SK-N-SH (cell line): ENCODE measurements around the gene ARHGEF7.

Experiments
- CTCF ChIP-seq: fragments of 200-600 bp; sonication (generic); IDR thresholded peaks from 2 replicates; pipeline ENCODE4 v1.6.1; 2017; ENCODE audit warnings: antibody characterized with exemption, mild to moderate bottlenecking, moderate library complexity
- ELF1 ChIP-seq: IDR thresholded peaks from 2 replicates; pipeline ENCODE4 v1.4.0; 2012
- SIN3A ChIP-seq: IDR thresholded peaks from 2 replicates; pipeline ENCODE4 v1.6.1; 2012; ENCODE audit warnings: low read depth, mild to moderate bottlenecking, low read length, moderate library complexity, borderline replicate concordance
- TAF1 ChIP-seq: IDR thresholded peaks from 2 replicates; pipeline ENCODE4 v1.6.1; 2012; ENCODE audit warnings: low read depth, mild to moderate bottlenecking, low read length, moderate library complexity, borderline replicate concordance

- TF ChIP-seq CTCF (no peak), ELF1 (no peak), TAF1 (no peak), SIN3A (no peak)
These were observed 209.6 kb downstream of the ARHGEF7 start for GRCh38 chr13:111324736-111325135.
